ENCODE data around the gene NTNG1. TPM values are rescaled to one million over a fixed set of nuclear protein-coding genes. Genes with fewer than 3 reads are reported as not detected.

Gene NTNG1
- total and polyA plus RNA-seq, 10 of the 15 experiments (the other 5 are each of a cell fraction or from before 2014, with no cell fraction given) = 0.18 to 2.3 (median 1.1) TPM; not detected in 1

DNA sequence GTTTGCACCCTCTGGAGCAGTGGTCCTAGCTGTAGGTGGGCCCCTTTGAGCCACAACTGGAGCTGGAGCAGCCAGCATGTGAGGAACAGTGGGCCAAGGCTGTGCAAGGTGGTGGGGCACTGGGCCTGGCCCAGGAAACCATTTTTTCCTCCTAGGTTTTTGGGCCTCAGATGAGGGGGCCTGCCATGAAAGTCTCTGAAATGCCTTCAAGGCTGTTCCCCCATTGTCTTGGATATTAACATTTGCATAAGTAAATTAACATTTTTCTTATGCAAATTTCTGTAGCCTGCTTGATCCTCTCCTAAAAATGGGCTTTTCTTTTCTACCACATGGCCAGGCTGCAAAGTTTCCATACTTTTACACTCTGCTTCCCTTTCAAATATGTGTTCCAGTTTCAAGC, 212.0 kb downstream of the NTNG1 start (continued):
- TF ChIP-seq, protein P1, sequence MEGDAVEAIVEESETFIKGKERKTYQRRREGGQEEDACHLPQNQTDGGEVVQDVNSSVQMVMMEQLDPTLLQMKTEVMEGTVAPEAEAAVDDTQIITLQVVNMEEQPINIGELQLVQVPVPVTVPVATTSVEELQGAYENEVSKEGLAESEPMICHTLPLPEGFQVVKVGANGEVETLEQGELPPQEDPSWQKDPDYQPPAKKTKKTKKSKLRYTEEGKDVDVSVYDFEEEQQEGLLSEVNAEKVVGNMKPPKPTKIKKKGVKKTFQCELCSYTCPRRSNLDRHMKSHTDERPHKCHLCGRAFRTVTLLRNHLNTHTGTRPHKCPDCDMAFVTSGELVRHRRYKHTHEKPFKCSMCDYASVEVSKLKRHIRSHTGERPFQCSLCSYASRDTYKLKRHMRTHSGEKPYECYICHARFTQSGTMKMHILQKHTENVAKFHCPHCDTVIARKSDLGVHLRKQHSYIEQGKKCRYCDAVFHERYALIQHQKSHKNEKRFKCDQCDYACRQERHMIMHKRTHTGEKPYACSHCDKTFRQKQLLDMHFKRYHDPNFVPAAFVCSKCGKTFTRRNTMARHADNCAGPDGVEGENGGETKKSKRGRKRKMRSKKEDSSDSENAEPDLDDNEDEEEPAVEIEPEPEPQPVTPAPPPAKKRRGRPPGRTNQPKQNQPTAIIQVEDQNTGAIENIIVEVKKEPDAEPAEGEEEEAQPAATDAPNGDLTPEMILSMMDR (IDR thresholded peaks at IDR 0.05 in 2 of 3, conservative IDR thresholded peaks at IDR 0.05 in 1 of 3; ENCODE audit: control insufficient read depth in 2 of 3, extremely low read depth in 1 of 3, insufficient read depth in 1 of 3, low read depth in 3 of 3, low read length in 3 of 3) = no peak
- TF ChIP-seq, protein P2, sequence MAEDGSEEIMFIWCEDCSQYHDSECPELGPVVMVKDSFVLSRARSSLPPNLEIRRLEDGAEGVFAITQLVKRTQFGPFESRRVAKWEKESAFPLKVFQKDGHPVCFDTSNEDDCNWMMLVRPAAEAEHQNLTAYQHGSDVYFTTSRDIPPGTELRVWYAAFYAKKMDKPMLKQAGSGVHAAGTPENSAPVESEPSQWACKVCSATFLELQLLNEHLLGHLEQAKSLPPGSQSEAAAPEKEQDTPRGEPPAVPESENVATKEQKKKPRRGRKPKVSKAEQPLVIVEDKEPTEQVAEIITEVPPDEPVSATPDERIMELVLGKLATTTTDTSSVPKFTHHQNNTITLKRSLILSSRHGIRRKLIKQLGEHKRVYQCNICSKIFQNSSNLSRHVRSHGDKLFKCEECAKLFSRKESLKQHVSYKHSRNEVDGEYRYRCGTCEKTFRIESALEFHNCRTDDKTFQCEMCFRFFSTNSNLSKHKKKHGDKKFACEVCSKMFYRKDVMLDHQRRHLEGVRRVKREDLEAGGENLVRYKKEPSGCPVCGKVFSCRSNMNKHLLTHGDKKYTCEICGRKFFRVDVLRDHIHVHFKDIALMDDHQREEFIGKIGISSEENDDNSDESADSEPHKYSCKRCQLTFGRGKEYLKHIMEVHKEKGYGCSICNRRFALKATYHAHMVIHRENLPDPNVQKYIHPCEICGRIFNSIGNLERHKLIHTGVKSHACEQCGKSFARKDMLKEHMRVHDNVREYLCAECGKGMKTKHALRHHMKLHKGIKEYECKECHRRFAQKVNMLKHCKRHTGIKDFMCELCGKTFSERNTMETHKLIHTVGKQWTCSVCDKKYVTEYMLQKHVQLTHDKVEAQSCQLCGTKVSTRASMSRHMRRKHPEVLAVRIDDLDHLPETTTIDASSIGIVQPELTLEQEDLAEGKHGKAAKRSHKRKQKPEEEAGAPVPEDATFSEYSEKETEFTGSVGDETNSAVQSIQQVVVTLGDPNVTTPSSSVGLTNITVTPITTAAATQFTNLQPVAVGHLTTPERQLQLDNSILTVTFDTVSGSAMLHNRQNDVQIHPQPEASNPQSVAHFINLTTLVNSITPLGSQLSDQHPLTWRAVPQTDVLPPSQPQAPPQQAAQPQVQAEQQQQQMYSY (CRISPR knock-in tag; IDR thresholded peaks at IDR 0.05) = no peak
- no peak for TF ChIP-seq ZNF384 (IDR thresholded peaks at IDR 0.05; ENCODE audit: borderline replicate concordance, low read depth, low read length)
- no peak for TF ChIP-seq ZNF207 (IDR thresholded peaks at IDR 0.05; ENCODE audit: borderline replicate concordance)
- TF ChIP-seq, protein P3, sequence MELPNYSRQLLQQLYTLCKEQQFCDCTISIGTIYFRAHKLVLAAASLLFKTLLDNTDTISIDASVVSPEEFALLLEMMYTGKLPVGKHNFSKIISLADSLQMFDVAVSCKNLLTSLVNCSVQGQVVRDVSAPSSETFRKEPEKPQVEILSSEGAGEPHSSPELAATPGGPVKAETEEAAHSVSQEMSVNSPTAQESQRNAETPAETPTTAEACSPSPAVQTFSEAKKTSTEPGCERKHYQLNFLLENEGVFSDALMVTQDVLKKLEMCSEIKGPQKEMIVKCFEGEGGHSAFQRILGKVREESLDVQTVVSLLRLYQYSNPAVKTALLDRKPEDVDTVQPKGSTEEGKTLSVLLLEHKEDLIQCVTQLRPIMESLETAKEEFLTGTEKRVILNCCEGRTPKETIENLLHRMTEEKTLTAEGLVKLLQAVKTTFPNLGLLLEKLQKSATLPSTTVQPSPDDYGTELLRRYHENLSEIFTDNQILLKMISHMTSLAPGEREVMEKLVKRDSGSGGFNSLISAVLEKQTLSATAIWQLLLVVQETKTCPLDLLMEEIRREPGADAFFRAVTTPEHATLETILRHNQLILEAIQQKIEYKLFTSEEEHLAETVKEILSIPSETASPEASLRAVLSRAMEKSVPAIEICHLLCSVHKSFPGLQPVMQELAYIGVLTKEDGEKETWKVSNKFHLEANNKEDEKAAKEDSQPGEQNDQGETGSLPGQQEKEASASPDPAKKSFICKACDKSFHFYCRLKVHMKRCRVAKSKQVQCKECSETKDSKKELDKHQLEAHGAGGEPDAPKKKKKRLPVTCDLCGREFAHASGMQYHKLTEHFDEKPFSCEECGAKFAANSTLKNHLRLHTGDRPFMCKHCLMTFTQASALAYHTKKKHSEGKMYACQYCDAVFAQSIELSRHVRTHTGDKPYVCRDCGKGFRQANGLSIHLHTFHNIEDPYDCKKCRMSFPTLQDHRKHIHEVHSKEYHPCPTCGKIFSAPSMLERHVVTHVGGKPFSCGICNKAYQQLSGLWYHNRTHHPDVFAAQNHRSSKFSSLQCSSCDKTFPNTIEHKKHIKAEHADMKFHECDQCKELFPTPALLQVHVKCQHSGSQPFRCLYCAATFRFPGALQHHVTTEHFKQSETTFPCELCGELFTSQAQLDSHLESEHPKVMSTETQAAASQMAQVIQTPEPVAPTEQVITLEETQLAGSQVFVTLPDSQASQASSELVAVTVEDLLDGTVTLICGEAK (IDR thresholded peaks at IDR 0.05; ENCODE audit: borderline replicate concordance) = no peak
- TF ChIP-seq, protein P4, sequence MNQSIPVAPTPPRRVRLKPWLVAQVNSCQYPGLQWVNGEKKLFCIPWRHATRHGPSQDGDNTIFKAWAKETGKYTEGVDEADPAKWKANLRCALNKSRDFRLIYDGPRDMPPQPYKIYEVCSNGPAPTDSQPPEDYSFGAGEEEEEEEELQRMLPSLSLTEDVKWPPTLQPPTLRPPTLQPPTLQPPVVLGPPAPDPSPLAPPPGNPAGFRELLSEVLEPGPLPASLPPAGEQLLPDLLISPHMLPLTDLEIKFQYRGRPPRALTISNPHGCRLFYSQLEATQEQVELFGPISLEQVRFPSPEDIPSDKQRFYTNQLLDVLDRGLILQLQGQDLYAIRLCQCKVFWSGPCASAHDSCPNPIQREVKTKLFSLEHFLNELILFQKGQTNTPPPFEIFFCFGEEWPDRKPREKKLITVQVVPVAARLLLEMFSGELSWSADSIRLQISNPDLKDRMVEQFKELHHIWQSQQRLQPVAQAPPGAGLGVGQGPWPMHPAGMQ (IDR thresholded peaks at IDR 0.05; ENCODE audit: borderline replicate concordance) = no peak
- TF ChIP-seq ESRRA (IDR thresholded peaks at IDR 0.05; ENCODE audit: low read length) = no peak
- no peak for TF ChIP-seq NFYA (IDR thresholded peaks at IDR 0.05; ENCODE audit: borderline replicate concordance, low read depth, low read length)
